Ishikawa (cell line): ENCODE measurements around the gene HSDL1.

Experiments used
- CEBPB ChIP-seq: IDR thresholded peaks from 2 replicates; pipeline ENCODE4 v1.6.1; 2012
- CREB1 ChIP-seq: IDR thresholded peaks from 2 replicates; pipeline ENCODE4 v1.6.1; 2012; ENCODE audit warnings: low read depth
- EGR1 ChIP-seq: IDR thresholded peaks from 2 replicates; pipeline ENCODE4 v1.6.1; 2012
- EP300 ChIP-seq: IDR thresholded peaks from 2 replicates; pipeline ENCODE4 v1.6.1; 2012; ENCODE audit warnings: borderline replicate concordance
- FOXM1 ChIP-seq: IDR thresholded peaks from 2 replicates; pipeline ENCODE4 v1.6.1; 2012; ENCODE audit warnings: low read depth, borderline replicate concordance
- NFIC ChIP-seq: IDR thresholded peaks from 2 replicates; pipeline ENCODE4 v1.6.1; 2012
- RAD21 ChIP-seq: IDR thresholded peaks from 2 replicates; pipeline ENCODE4 v1.6.1; 2012; ENCODE audit warnings: low read depth
- TAF1 ChIP-seq: IDR thresholded peaks from 2 replicates; pipeline ENCODE4 v1.6.1; 2012; ENCODE audit warnings: low read depth, mild to moderate bottlenecking
- TCF12 ChIP-seq: IDR thresholded peaks from 2 replicates; pipeline ENCODE4 v1.6.1; 2012; ENCODE audit warnings: low read depth
- TEAD4 ChIP-seq: IDR thresholded peaks from 2 replicates; pipeline ENCODE4 v1.6.1; 2012
- YY1 ChIP-seq: IDR thresholded peaks from 2 replicates; pipeline ENCODE4 v1.6.1; 2012; ENCODE audit warnings: low read depth
- ZBTB7A ChIP-seq: IDR thresholded peaks from 2 replicates; pipeline ENCODE4 v1.6.1; 2012; ENCODE audit warnings: low read depth
- TF ChIP-seq, protein P1 (sequence below): IDR thresholded peaks from 2 replicates; pipeline ENCODE4 v1.6.1; 2012
- TF ChIP-seq, protein P2 (sequence below): IDR thresholded peaks from 2 replicates; pipeline ENCODE4 v1.6.1; 2012; ENCODE audit warnings: low read depth, mild to moderate bottlenecking
- TF ChIP-seq, protein P3 (sequence below): IDR thresholded peaks from 2 replicates; pipeline ENCODE4 v1.6.1; 2012

HSDL1 gene

GRCh38 chr16:84166796-84167695, 22.1 kb upstream of the HSDL1 start:
- TF ChIP-seq TCF12 (no peak), NFIC (no peak)

DNA sequence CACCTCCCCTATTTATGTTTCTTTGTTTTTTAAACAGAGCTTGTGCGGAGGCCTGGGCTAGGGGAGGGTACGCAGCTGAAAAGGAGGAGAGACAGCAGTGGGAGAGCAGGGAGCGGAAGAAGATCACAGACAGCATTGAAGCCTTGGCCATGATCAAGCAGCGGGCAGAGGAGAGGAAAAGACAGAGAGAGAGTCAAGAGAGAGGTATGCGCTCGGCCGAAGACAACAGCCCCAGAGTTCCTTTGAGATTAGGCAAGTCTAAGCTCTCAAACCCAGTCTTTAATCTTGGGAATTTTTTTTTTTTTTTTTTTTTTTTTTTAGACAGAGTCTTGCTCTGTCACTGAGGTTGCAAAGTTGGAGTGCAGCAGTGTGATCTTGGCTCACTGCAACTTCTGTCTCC, 20.8 kb upstream of the HSDL1 start:
- TF ChIP-seq EP300: no peak

DNA sequence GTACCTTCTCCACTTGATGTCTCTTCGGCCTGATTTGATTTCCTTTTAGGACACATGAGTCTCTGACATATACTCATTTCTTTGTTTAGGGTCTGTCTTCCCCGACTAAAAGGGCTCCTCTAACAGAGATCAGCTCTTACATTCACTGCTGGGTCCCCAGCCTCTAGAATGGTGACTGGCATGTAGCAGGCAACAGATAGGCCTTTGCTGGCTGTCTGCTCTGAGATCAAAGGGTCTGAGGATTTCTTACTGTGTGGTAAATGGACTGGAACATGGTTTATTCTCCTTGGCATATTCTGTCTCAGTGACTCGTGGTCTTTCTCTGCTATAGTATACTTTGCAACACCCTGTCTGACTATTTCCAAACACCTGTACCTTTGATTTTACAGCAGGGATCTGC, 16.8 kb upstream of the HSDL1 start:
- TF ChIP-seq RAD21 (no peak), TEAD4 (no peak), TCF12 (no peak), FOXM1 (no peak), CEBPB (no peak), YY1 (no peak), NFIC (no peak), TAF1 (no peak), EGR1 (no peak), ZBTB7A (no peak), EP300 (no peak), CREB1 (no peak)
- TF ChIP-seq, protein P1, sequence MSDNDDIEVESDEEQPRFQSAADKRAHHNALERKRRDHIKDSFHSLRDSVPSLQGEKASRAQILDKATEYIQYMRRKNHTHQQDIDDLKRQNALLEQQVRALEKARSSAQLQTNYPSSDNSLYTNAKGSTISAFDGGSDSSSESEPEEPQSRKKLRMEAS: no peak
- TF ChIP-seq, protein P2, sequence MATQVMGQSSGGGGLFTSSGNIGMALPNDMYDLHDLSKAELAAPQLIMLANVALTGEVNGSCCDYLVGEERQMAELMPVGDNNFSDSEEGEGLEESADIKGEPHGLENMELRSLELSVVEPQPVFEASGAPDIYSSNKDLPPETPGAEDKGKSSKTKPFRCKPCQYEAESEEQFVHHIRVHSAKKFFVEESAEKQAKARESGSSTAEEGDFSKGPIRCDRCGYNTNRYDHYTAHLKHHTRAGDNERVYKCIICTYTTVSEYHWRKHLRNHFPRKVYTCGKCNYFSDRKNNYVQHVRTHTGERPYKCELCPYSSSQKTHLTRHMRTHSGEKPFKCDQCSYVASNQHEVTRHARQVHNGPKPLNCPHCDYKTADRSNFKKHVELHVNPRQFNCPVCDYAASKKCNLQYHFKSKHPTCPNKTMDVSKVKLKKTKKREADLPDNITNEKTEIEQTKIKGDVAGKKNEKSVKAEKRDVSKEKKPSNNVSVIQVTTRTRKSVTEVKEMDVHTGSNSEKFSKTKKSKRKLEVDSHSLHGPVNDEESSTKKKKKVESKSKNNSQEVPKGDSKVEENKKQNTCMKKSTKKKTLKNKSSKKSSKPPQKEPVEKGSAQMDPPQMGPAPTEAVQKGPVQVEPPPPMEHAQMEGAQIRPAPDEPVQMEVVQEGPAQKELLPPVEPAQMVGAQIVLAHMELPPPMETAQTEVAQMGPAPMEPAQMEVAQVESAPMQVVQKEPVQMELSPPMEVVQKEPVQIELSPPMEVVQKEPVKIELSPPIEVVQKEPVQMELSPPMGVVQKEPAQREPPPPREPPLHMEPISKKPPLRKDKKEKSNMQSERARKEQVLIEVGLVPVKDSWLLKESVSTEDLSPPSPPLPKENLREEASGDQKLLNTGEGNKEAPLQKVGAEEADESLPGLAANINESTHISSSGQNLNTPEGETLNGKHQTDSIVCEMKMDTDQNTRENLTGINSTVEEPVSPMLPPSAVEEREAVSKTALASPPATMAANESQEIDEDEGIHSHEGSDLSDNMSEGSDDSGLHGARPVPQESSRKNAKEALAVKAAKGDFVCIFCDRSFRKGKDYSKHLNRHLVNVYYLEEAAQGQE: no peak

GRCh38 chr16:84161037-84161436, 16.1 kb upstream of the HSDL1 start:
- TF ChIP-seq, protein P2: no peak
- TF ChIP-seq NFIC: no peak

- TF ChIP-seq, protein P1: no peak
- no peak for TF ChIP-seq TCF12
- no peak for TF ChIP-seq TEAD4
- TF ChIP-seq CEBPB: no peak
- no peak for TF ChIP-seq FOXM1
- TF ChIP-seq TAF1: no peak
- TF ChIP-seq EGR1: no peak
- TF ChIP-seq YY1: no peak
- TF ChIP-seq NFIC: no peak
- TF ChIP-seq EP300: no peak
- no peak for TF ChIP-seq CREB1
- TF ChIP-seq, protein P3, sequence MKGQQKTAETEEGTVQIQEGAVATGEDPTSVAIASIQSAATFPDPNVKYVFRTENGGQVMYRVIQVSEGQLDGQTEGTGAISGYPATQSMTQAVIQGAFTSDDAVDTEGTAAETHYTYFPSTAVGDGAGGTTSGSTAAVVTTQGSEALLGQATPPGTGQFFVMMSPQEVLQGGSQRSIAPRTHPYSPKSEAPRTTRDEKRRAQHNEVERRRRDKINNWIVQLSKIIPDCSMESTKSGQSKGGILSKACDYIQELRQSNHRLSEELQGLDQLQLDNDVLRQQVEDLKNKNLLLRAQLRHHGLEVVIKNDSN: no peak
- TF ChIP-seq, protein P2: no peak
- TF ChIP-seq RAD21: no peak
- no peak for TF ChIP-seq ZBTB7A
Observed at GRCh38 chr16:84159800-84160199, 14.8 kb upstream of the HSDL1 start.

DNA sequence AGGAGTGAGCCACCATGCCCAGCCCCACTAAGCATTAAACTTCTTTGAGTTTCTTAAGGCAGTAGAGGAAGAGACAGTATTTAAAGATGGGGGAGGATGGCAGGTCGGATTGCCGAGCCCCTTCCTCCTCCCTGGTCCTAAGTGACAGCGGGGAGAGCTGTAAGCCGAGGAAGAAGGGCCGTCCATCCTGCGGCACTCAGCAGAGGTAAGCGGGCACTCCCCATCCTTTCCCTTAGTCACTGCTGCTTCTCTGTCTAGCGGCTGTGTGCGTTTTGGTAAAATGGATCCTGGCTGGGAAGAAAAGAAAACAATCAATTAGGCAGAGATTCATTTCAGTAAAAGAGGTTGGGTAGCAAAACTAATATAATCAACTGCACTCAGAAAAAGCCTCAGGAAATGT, 14.0 kb upstream of the HSDL1 start:
- TF ChIP-seq TAF1 (no peak), ZBTB7A (no peak), CEBPB (no peak)
